K562 (cell line): ENCODE measurements around the gene TP53BP1.
A peak's percentile ranks its signal among the peaks of the same experiment; 100 is the strongest.

ENCODE experiments used
- CTCF ChIP-seq, 3 experiments: IDR thresholded peaks in 2 of 3; conservative IDR thresholded peaks in 1 of 3; 2 replicates each; pipeline ENCODE4 v1.5.1; 2011 to 2012; ENCODE audit warnings: low read length in 3 of 3, mild to moderate bottlenecking in 3 of 3, control low read depth in 2 of 3, improper control_type of control experiment in 1 of 3, inconsistent platforms in 1 of 3, low read depth in 1 of 3, mixed read lengths in 1 of 3, moderate library complexity in 1 of 3; ENCODE audit not compliant: insufficient read depth in 2 of 3
- HDAC2 ChIP-seq: fragments of 450-650 bp; IDR thresholded peaks from 2 replicates; pipeline ENCODE4 v1.6.1; 2016; ENCODE audit warnings: mild to moderate bottlenecking
- TAF1 ChIP-seq: IDR thresholded peaks from 2 replicates; pipeline ENCODE4 v1.6.1; 2011; ENCODE audit warnings: mild to moderate bottlenecking, low read length, moderate library complexity; ENCODE audit not compliant: insufficient read depth, control insufficient read depth, severe bottlenecking; ENCODE audit errors: extremely low read depth

- peak; percentile 68; the same call in 1 of the 2 replicates for TF ChIP-seq HDAC2
- TF ChIP-seq CTCF (IDR thresholded peaks at IDR 0.05 in 2 of 3, conservative IDR thresholded peaks at IDR 0.05 in 1 of 3; ENCODE audit: insufficient read depth in 2 of 3, low read depth in 1 of 3, low read length in 3 of 3) = no peak
- TF ChIP-seq TAF1 = no peak
Observed at GRCh38 chr15:43370310-43370974, 122.5 kb downstream of the TP53BP1 start.
